ENCODE results near the gene SPSB3. TPM values are rescaled to one million over a fixed set of nuclear protein-coding genes. Genes with fewer than 3 reads are reported as not detected.

Gene SPSB3
- total and polyA plus RNA-seq, 9 of the 15 experiments (the other 6 are each of a cell fraction or from before 2014, with no cell fraction given), result 0.39 to 37.4 (median 7.1) TPM

DNA sequence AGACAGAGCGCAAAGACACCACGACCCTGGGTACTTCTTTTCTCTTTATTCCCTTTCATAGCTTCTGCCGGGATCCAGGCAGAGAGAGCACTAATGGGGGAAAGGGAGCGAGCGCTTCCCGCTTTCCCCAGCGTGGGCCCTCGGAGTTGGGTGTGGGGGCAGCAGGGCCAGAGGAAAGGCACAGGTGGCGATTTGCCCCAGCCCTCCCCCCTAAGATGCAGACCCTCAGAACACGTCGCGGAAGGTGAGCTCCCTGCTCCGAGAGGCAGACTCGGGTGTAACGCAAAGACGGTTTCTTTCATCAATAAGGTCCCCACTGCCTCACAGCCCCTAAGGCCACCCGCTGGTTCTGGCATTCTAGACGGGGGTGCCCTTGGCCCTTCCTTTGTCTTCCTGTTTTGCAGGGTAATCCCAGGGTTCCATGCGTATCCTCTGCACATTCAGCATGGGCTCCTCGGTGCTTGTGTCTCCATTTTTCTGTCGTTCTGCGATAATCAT is 10.5 kb downstream of the SPSB3 start (continued):
- TF ChIP-seq, protein P1, sequence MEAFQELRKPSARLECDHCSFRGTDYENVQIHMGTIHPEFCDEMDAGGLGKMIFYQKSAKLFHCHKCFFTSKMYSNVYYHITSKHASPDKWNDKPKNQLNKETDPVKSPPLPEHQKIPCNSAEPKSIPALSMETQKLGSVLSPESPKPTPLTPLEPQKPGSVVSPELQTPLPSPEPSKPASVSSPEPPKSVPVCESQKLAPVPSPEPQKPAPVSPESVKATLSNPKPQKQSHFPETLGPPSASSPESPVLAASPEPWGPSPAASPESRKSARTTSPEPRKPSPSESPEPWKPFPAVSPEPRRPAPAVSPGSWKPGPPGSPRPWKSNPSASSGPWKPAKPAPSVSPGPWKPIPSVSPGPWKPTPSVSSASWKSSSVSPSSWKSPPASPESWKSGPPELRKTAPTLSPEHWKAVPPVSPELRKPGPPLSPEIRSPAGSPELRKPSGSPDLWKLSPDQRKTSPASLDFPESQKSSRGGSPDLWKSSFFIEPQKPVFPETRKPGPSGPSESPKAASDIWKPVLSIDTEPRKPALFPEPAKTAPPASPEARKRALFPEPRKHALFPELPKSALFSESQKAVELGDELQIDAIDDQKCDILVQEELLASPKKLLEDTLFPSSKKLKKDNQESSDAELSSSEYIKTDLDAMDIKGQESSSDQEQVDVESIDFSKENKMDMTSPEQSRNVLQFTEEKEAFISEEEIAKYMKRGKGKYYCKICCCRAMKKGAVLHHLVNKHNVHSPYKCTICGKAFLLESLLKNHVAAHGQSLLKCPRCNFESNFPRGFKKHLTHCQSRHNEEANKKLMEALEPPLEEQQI (IDR thresholded peaks at IDR 0.05), result no peak
- TF ChIP-seq, protein P2, sequence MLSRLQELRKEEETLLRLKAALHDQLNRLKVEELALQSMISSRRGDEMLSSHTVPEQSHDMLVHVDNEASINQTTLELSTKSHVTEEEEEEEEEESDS (CRISPR knock-in tag; IDR thresholded peaks at IDR 0.05), result no peak
- TF ChIP-seq ADNP (tag; IDR thresholded peaks at IDR 0.05) (no peak), POLR2H (tag; IDR thresholded peaks at IDR 0.05; ENCODE audit: low read depth) (no peak), POLR2A (conservative IDR thresholded peaks at IDR 0.05) (peak; percentile 33; the same call in 1 of the 2 replicates), MXI1 (IDR thresholded peaks at IDR 0.05; ENCODE audit: low read depth, low read length) (0 out of 2 replicates have a peak, but pooled peaks have one; percentile 17), YY1 (IDR thresholded peaks at IDR 0.05; ENCODE audit: borderline replicate concordance in 1 of 3, control insufficient read depth in 1 of 3, extremely low read depth in 1 of 3, insufficient read depth in 3 of 3, insufficient read length in 1 of 3, insufficient replicate concordance in 2 of 3, low read depth in 1 of 3, low read length in 2 of 3) (peak in 1 of 3 experiments; percentile 33), CREB1 (IDR thresholded peaks at IDR 0.05) (no peak), CREB1 (CRISPR knock-in tag; IDR thresholded peaks at IDR 0.05) (peak; percentile 41; the same call in 1 of the 2 replicates), SP1 (CRISPR knock-in tag; IDR thresholded peaks at IDR 0.05) (no peak), TEAD2 (tag; IDR thresholded peaks at IDR 0.05) (no peak), HDAC6 (IDR thresholded peaks at IDR 0.05; ENCODE audit: low read depth, low read length) (no peak)
- TF ChIP-seq, protein P3, sequence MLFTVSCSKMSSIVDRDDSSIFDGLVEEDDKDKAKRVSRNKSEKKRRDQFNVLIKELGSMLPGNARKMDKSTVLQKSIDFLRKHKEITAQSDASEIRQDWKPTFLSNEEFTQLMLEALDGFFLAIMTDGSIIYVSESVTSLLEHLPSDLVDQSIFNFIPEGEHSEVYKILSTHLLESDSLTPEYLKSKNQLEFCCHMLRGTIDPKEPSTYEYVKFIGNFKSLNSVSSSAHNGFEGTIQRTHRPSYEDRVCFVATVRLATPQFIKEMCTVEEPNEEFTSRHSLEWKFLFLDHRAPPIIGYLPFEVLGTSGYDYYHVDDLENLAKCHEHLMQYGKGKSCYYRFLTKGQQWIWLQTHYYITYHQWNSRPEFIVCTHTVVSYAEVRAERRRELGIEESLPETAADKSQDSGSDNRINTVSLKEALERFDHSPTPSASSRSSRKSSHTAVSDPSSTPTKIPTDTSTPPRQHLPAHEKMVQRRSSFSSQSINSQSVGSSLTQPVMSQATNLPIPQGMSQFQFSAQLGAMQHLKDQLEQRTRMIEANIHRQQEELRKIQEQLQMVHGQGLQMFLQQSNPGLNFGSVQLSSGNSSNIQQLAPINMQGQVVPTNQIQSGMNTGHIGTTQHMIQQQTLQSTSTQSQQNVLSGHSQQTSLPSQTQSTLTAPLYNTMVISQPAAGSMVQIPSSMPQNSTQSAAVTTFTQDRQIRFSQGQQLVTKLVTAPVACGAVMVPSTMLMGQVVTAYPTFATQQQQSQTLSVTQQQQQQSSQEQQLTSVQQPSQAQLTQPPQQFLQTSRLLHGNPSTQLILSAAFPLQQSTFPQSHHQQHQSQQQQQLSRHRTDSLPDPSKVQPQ (CRISPR knock-in tag; IDR thresholded peaks at IDR 0.05; ENCODE audit: borderline replicate concordance), result no peak
- TF ChIP-seq, protein P4, sequence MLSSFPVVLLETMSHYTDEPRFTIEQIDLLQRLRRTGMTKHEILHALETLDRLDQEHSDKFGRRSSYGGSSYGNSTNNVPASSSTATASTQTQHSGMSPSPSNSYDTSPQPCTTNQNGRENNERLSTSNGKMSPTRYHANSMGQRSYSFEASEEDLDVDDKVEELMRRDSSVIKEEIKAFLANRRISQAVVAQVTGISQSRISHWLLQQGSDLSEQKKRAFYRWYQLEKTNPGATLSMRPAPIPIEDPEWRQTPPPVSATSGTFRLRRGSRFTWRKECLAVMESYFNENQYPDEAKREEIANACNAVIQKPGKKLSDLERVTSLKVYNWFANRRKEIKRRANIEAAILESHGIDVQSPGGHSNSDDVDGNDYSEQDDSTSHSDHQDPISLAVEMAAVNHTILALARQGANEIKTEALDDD (IDR thresholded peaks at IDR 0.05), result no peak
- TF ChIP-seq, protein P5, sequence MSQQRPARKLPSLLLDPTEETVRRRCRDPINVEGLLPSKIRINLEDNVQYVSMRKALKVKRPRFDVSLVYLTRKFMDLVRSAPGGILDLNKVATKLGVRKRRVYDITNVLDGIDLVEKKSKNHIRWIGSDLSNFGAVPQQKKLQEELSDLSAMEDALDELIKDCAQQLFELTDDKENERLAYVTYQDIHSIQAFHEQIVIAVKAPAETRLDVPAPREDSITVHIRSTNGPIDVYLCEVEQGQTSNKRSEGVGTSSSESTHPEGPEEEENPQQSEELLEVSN (IDR thresholded peaks at IDR 0.05; ENCODE audit: borderline replicate concordance in 1 of 2, extremely low read depth in 1 of 2, insufficient read depth in 1 of 2, insufficient read length in 1 of 2, low read depth in 1 of 2, low read length in 1 of 2, poor library complexity in 1 of 2, severe bottlenecking in 1 of 2), result peak in 1 of 2 experiments; percentile 16
- TF ChIP-seq, protein P6, sequence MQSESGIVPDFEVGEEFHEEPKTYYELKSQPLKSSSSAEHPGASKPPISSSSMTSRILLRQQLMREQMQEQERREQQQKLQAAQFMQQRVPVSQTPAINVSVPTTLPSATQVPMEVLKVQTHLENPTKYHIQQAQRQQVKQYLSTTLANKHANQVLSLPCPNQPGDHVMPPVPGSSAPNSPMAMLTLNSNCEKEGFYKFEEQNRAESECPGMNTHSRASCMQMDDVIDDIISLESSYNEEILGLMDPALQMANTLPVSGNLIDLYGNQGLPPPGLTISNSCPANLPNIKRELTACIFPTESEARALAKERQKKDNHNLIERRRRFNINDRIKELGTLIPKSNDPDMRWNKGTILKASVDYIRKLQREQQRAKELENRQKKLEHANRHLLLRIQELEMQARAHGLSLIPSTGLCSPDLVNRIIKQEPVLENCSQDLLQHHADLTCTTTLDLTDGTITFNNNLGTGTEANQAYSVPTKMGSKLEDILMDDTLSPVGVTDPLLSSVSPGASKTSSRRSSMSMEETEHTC (IDR thresholded peaks at IDR 0.05), result no peak

Data from K562 (cell line).